Activated CD4-positive, alpha-beta T cell treated with anti-CD3 and anti-CD28 coated beads for 4 hours (primary cell): ENCODE measurements around the gene ADORA2A.

Source experiments
- DNase-seq, 2 donors: peaks; one replicate each; pipeline ENCODE4 v3.0.0-alpha.2; 2020

Gene ADORA2A

GRCh38 chr22:24433828-24434470, 6.5 kb downstream of the ADORA2A start:
- peak; percentile 56 to 58 for DNase-seq

GRCh38 chr22:24434471-24435322, 7.3 kb downstream of the ADORA2A start:
- peak; percentile 73 to 74 for DNase-seq

GRCh38 chr22:24435323-24435645, 7.9 kb downstream of the ADORA2A start:
- DNase-seq, result no peak

GRCh38 chr22:24435861-24436371, 8.5 kb downstream of the ADORA2A start:
- no peak for DNase-seq

GRCh38 chr22:24436553-24436952, 9.2 kb downstream of the ADORA2A start:
- DNase-seq, result no peak

- DNase-seq, result no peak
These were observed 9.7 kb downstream of the ADORA2A start for GRCh38 chr22:24437091-24437490.

GRCh38 chr22:24437741-24438328, 10.4 kb downstream of the ADORA2A start:
- no peak for DNase-seq

- DNase-seq, result no peak
These were observed 12.9 kb downstream of the ADORA2A start for GRCh38 chr22:24440270-24440717.

- no peak for DNase-seq
These were observed 13.5 kb downstream of the ADORA2A start for GRCh38 chr22:24440718-24441405.

- DNase-seq, result no peak
These were observed 14.3 kb downstream of the ADORA2A start for GRCh38 chr22:24441406-24442351.

GRCh38 chr22:24442352-24442744, 14.9 kb downstream of the ADORA2A start:
- no peak for DNase-seq

GRCh38 chr22:24443668-24444067, 16.3 kb downstream of the ADORA2A start:
- DNase-seq, result no peak

- DNase-seq, result no peak
These were observed 16.9 kb downstream of the ADORA2A start for GRCh38 chr22:24444251-24444650.

- no peak for DNase-seq
These were observed 17.5 kb downstream of the ADORA2A start for GRCh38 chr22:24444729-24445466.

GRCh38 chr22:24445481-24446259, 18.3 kb downstream of the ADORA2A start:
- DNase-seq, result no peak

- DNase-seq, result no peak
These were observed 18.8 kb downstream of the ADORA2A start for GRCh38 chr22:24446260-24446611.

GRCh38 chr22:24450610-24451009, 23.2 kb downstream of the ADORA2A start:
- DNase-seq, result no peak

- no peak for DNase-seq
These were observed 23.8 kb downstream of the ADORA2A start for GRCh38 chr22:24451162-24451561.

GRCh38 chr22:24453853-24454252, 26.5 kb downstream of the ADORA2A start:
- no peak for DNase-seq

GRCh38 chr22:24455039-24455438, 27.6 kb downstream of the ADORA2A start:
- no peak for DNase-seq
